Mammary epithelial cell (primary cell): ENCODE measurements around the gene GNAL.

ENCODE experiments used
- EZH2 ChIP-seq: IDR thresholded peaks from 2 replicates; pipeline ENCODE4 v1.6.1; 2012; ENCODE audit warnings: low read length, inconsistent platforms, borderline replicate concordance
- TF ChIP-seq, protein P1 (sequence below), 2 donors: IDR thresholded peaks in 1 of 2; conservative IDR thresholded peaks in 1 of 2; 2 replicates each; pipeline ENCODE4 v1.5.1; 2011 to 2012; ENCODE audit warnings: inconsistent platforms in 2 of 2, low read length in 2 of 2, mild to moderate bottlenecking in 2 of 2, control low read depth in 1 of 2, low read depth in 1 of 2; ENCODE audit not compliant: insufficient read depth in 1 of 2; ENCODE audit errors: extremely low read depth in 1 of 2

DNA sequence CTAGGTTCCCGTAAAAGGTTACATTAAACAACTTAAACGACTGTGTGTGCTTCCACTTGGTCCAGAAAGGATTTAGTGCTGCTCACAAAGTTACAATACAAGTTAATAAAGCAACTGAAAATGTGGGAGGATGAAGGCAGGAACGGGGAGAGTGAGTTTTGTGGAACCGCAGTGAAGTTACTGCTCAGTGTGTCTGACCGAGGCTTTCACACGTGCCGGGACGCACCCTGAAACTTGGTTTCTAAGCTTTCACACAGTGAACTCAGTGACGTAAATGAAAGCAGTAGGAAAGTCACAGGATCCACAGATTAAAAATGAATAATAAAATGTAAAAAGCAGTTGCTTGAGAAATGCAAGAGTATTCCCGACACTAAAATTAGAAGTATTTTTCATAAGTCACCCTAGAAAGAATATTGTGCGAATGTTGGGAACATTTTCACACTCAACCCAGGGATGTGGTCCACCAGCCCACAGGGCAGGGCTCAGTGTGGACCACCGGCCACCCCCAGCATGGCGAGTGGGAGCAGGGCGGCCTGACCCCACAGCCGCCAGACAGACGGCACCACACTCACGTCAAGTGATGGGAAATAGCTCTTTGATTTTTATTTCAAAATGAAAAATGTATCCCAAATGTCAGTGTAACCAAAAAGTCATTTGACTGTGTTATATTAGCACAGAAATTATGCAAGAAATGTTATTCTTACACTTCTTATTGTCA, 129.6 kb downstream of the GNAL start:
- TF ChIP-seq, protein P1, sequence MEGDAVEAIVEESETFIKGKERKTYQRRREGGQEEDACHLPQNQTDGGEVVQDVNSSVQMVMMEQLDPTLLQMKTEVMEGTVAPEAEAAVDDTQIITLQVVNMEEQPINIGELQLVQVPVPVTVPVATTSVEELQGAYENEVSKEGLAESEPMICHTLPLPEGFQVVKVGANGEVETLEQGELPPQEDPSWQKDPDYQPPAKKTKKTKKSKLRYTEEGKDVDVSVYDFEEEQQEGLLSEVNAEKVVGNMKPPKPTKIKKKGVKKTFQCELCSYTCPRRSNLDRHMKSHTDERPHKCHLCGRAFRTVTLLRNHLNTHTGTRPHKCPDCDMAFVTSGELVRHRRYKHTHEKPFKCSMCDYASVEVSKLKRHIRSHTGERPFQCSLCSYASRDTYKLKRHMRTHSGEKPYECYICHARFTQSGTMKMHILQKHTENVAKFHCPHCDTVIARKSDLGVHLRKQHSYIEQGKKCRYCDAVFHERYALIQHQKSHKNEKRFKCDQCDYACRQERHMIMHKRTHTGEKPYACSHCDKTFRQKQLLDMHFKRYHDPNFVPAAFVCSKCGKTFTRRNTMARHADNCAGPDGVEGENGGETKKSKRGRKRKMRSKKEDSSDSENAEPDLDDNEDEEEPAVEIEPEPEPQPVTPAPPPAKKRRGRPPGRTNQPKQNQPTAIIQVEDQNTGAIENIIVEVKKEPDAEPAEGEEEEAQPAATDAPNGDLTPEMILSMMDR (conservative IDR thresholded peaks at IDR 0.05 in 1 of 2, IDR thresholded peaks at IDR 0.05 in 1 of 2; ENCODE audit: extremely low read depth in 1 of 2, insufficient read depth in 1 of 2, low read depth in 1 of 2, low read length in 2 of 2) = no peak
- no peak for TF ChIP-seq EZH2
